Right lobe of liver (tissue), 6 donors: ENCODE results near the gene SLC38A10. TPM values are rescaled to one million over a fixed set of nuclear protein-coding genes. Genes with fewer than 3 reads are reported as not detected.

Experiments used
- ATAC-seq, 4 donors: fragments of 200-7000 bp; cut with Tn5 transposase; one replicate each; pipeline ENCODE4 v1.9.1; 2020; ENCODE audit warnings: mild to moderate bottlenecking in 4 of 4, moderate library complexity in 4 of 4
- DNase-seq, 3 donors: peaks; one replicate each; pipeline ENCODE4 v3.0.0-alpha.2; 2020
- H3K27ac ChIP-seq, 3 donors: fragments of 200-600 bp; one replicate each; pipeline ENCODE4 v1.8.0; 2022
- H3K27me3 ChIP-seq, 2 donors: fragments of 200-600 bp; one replicate each; pipeline ENCODE4 v1.8.0; 2022
- H3K36me3 ChIP-seq, 4 donors: fragments of 200-600 bp; sonication (generic) in 1 of 4; one replicate each; pipeline versions ENCODE4 v1.5.1 to v1.8.0; 2017 to 2022; ENCODE audit warnings: control low read depth in 1 of 4
- H3K4me1 ChIP-seq, 4 donors: fragments of 200-600 bp; sonication (generic) in 1 of 4; one replicate each; pipeline versions ENCODE4 v1.5.1 to v1.8.0; 2017 to 2022; ENCODE audit warnings: control low read depth in 1 of 4
- H3K4me3 ChIP-seq, 3 donors: fragments of 200-600 bp; one replicate each; pipeline ENCODE4 v1.8.0; 2022
- H3K9me3 ChIP-seq, 4 donors: fragments of 200-600 bp; sonication (generic) in 1 of 4; one replicate each; pipeline versions ENCODE4 v1.5.1 to v1.8.0; 2017 to 2022; ENCODE audit warnings: control low read depth in 1 of 4
- POLR2A ChIP-seq: fragments of 450-650 bp; IDR thresholded peaks from one replicate; pipeline ENCODE4 v1.6.1; 2017; ENCODE audit warnings: antibody characterized with exemption, mild to moderate bottlenecking
- WGBS: methylation state at CpG from one replicate; pipeline ENCODE4 v1.1.6; 2018; ENCODE audit warnings: low coverage, low lambda C conversion rate; ENCODE audit not compliant: insufficient coverage; ENCODE audit errors: missing lambda C conversion rate; 5-methylcytosine and 5-hydroxymethylcytosine counted together
- intact Hi-C, 2 donors: fragments of 100-400 bp; cut with DNase I; formaldehyde crosslinking; loops; one replicate each; pipeline versions ENCODE4 v1.11.2 to v1.14.1; 2022
- total RNA-seq, 6 experiments: library from RNA; depleted of rRNA in 2 of 6; stranded (reverse); fragments of >200 nt in 2 of 6; fragmentation: NEBNext Ultra II Directional in 3 of 6; extraction: Animal tissue kit (Norgen Biotek cat#: 25700) in 3 of 6; gene quantifications; one replicate each; pipeline versions ENCODE4 v1.1.0 to v1.2.4, GENCODE V29; 2016 to 2023
- TF ChIP-seq, protein P1 (sequence below), 4 donors: fragments of 200-600 bp in 3 of 4; fragments of 450-650 bp in 1 of 4; IDR thresholded peaks; one replicate each; pipeline versions ENCODE4 v1.5.1 to v1.8.0; 2016 to 2022; ENCODE audit warnings: antibody characterized with exemption in 4 of 4, mild to moderate bottlenecking in 2 of 4
- donor health status: DM: no; HTN: yes; CAD: no.
- donor health status: DM: no; HTN: no; CAD: no.
- donor health status: DM: no; HTN: no; CAD: no.
- donor health status: DM: no; HTN: yes; CAD: no.
- donor health status: DM: no; HTN: yes; CAD: no.

SLC38A10 gene
- total RNA-seq, 6 experiments from 2014 or later, result 60.9 to 104 (median 86.1) TPM

DNA sequence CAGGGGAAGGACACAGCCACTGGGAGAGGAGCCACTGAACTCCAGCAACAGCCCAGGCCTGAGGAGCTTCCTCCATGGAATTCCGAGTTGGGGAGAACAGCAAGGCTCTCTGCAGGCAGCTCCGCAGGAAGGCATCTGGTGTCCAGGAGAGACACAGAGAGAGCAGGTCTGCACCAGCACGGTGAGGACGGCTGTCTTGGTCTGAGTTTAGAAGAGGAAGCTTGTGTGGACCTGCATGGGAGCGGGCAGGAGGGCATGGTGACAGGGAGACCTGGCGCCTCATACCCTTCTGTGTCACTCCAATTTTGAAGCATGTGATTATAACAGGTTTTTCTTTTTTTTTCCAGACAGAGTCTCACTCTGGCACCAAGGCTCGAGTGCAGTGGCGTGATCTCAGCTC lies 6.4 kb downstream of the SLC38A10 start:
- no peak for DNase-seq
- H3K4me3 ChIP-seq, result no peak overlapping the region
- TF ChIP-seq, protein P1, sequence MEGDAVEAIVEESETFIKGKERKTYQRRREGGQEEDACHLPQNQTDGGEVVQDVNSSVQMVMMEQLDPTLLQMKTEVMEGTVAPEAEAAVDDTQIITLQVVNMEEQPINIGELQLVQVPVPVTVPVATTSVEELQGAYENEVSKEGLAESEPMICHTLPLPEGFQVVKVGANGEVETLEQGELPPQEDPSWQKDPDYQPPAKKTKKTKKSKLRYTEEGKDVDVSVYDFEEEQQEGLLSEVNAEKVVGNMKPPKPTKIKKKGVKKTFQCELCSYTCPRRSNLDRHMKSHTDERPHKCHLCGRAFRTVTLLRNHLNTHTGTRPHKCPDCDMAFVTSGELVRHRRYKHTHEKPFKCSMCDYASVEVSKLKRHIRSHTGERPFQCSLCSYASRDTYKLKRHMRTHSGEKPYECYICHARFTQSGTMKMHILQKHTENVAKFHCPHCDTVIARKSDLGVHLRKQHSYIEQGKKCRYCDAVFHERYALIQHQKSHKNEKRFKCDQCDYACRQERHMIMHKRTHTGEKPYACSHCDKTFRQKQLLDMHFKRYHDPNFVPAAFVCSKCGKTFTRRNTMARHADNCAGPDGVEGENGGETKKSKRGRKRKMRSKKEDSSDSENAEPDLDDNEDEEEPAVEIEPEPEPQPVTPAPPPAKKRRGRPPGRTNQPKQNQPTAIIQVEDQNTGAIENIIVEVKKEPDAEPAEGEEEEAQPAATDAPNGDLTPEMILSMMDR (IDR thresholded peaks at IDR 0.05), result no peak
- no peak for TF ChIP-seq POLR2A
- H3K9me3 ChIP-seq, result no peaks in the 10 kb centered on the region
- ATAC-seq, result no peak
- intact Hi-C loops, result loop anchor here in 1 of 2 donors (10.0 kb wide), 1 partner anchor 196 kb away; no protein-coding TSS in a partner anchor
- H3K36me3 ChIP-seq, result peaks cover 0 to 34% (median 11%) of the 10 kb centered on the region in 4 donors
- H3K27me3 ChIP-seq, result no peaks in the 10 kb centered on the region
- peaks cover 0 to 26% (median 11%) of the 10 kb centered on the region in 4 donors for H3K4me1 ChIP-seq
- no peak overlapping the region for H3K27ac ChIP-seq
- 90% methylated on average over 6 of the region's 8 CpGs for WGBS

DNA sequence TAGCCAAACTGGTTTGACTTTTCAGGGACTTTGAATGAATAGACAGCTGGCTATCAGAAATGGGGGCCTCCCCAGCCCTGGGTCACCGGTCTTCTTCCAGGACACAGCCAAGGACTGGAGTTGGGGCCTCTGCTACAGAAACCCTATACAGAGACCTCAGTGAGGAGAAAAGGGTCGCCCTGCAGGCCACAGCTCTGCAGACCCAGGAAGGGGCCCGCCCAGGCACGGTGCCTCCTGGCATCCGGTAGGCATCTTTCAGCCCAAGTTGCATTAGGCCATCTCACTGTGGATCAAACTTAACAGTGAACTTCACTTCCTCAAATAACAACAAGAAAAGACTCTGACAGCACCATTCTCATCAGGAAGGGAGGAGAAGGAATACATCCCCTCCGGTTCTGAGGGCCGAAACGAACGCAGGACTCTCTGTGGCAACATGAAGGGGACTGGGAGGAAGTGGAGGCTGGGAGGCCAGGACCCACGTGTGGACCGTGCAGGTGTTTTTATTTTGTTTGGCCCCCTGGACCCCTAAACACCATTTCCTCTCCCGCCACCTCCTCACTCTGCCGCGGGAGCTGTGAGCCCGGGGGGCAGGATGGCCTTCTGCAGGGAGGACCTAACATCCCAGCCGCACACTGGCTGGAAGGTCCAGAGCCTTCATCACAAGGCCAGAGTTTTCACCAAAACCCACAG lies 7.2 kb downstream of the SLC38A10 start:
- TF ChIP-seq, protein P1 (IDR thresholded peaks at IDR 0.05), result no peak
- TF ChIP-seq POLR2A, result no peak
- intact Hi-C loops, result loop anchor here in 1 of 2 donors (10.0 kb wide), 1 partner anchor 197 kb away; no protein-coding TSS in a partner anchor
- no peaks in the 10 kb centered on the region for H3K27me3 ChIP-seq
- H3K36me3 ChIP-seq, result peaks cover 0 to 40% (median 13%) of the 10 kb centered on the region in 4 donors
- no peak overlapping the region for H3K4me3 ChIP-seq
- H3K27ac ChIP-seq, result no peak overlapping the region
- H3K4me1 ChIP-seq, result peaks cover 0 to 18% (median 7%) of the 10 kb centered on the region in 4 donors
- no peak for ATAC-seq
- H3K9me3 ChIP-seq, result no peaks in the 10 kb centered on the region
- WGBS, result 62% methylated on average over 11 of the region's 16 CpGs
- no peak for DNase-seq

GRCh38 chr17:81287152-81287551 lies 8.0 kb downstream of the SLC38A10 start:
- no peak for DNase-seq
- Histone ChIP-seq H3K36me3 (peaks cover 0 to 48% (median 16%) of the 10 kb centered on the region in 4 donors), H3K27me3 (no peaks in the 10 kb centered on the region), H3K9me3 (no peaks in the 10 kb centered on the region), H3K4me1 (peaks cover 0 to 12% (median 4%) of the 10 kb centered on the region in 4 donors), H3K4me3 (no peak overlapping the region), H3K27ac (no peak overlapping the region)
- intact Hi-C loops, result loop anchor here in 1 of 2 donors (10.0 kb wide), 1 partner anchor 198 kb away; no protein-coding TSS in a partner anchor
- WGBS, result 91% methylated on average over 4 of the region's 21 CpGs
- TF ChIP-seq, protein P1 (IDR thresholded peaks at IDR 0.05), result no peak
- TF ChIP-seq POLR2A, result no peak
- no peak for ATAC-seq

- peaks cover 0 to 53% (median 17%) of the 10 kb centered on the region in 4 donors for H3K36me3 ChIP-seq
- no peak for ATAC-seq
These were observed 8.5 kb downstream of the SLC38A10 start for GRCh38 chr17:81286491-81287145.

More at GRCh38 chr17:81286491-81287145, 8.5 kb downstream of the SLC38A10 start:
- intact Hi-C loops, result loop anchor here in 1 of 2 donors (10.0 kb wide), 1 partner anchor 198 kb away; no protein-coding TSS in a partner anchor
- no peak for DNase-seq
- peak overlapping the region in 2 of 3 donors; percentile 59 to 80 for H3K27ac ChIP-seq
- H3K4me3 ChIP-seq, result no peak overlapping the region
- H3K4me1 ChIP-seq, result peaks cover 0 to 7% (median 2%) of the 10 kb centered on the region in 4 donors
- TF ChIP-seq POLR2A, result no peak
- TF ChIP-seq, protein P1 (IDR thresholded peaks at IDR 0.05), result no peak
- H3K27me3 ChIP-seq, result no peaks in the 10 kb centered on the region
- H3K9me3 ChIP-seq, result no peaks in the 10 kb centered on the region
- 84% methylated on average over 6 of the region's 23 CpGs for WGBS
